ENCODE measurements around the gene STS. TPM values are rescaled to one million over a fixed set of nuclear protein-coding genes. Genes with fewer than 3 reads are reported as not detected.
A peak's percentile ranks its signal among the peaks of the same experiment; 100 is the strongest.

STS gene
- total and polyA plus RNA-seq, 8 donors: 1.1 to 8.7 (median 2.6) TPM

GRCh38 chrX:7139202-7140081, 8.1 kb upstream of the STS start:
- Histone ChIP-seq H3K4me1 (no peaks in the 10 kb centered on the region), H3K27me3 (no peaks in the 10 kb centered on the region), H3K9me3 (no peaks in the 10 kb centered on the region), H3K36me3 (no peaks in the 10 kb centered on the region), H3K4me3 (no peak overlapping the region), H3K27ac (no peak overlapping the region)
- ATAC-seq (peak in 1 of 4 donors; percentile 38), DNase-seq (no peak), FAIRE-seq (no peak)
- intact Hi-C loops (cut with DNase I): no loop called here
- TF ChIP-seq CTCF (IDR thresholded peaks at IDR 0.05): no peak
- WGBS, 2 donors: 79 to 89% methylated on average over 9 of the region's 9 CpGs

- FAIRE-seq: no peak
- Histone ChIP-seq H3K4me3 (no peak overlapping the region), H3K27me3 (no peaks in the 10 kb centered on the region), H3K27ac (no peak overlapping the region), H3K36me3 (no peaks in the 10 kb centered on the region), H3K9me3 (no peaks in the 10 kb centered on the region), H3K4me1 (peaks cover 0 to 22% (median 9%) of the 10 kb centered on the region in 3 donors)
- 100% methylated on average over 1 of the region's 1 CpG for WGBS, 2 donors
- DNase-seq: no peak
- ATAC-seq: no peak
- TF ChIP-seq CTCF (IDR thresholded peaks at IDR 0.05): no peak
- intact Hi-C loops (cut with DNase I): no loop called here
These were observed 4.4 kb upstream of the STS start for GRCh38 chrX:7143076-7143475.

- Histone ChIP-seq H3K27me3 (no peaks in the 10 kb centered on the region), H3K27ac (peak overlapping the region in 2 of 4 donors; percentile 92 to 93), H3K36me3 (no peaks in the 10 kb centered on the region), H3K4me3 (no peak overlapping the region), H3K9me3 (no peaks in the 10 kb centered on the region), H3K4me1 (peaks cover 0 to 22% (median 9%) of the 10 kb centered on the region in 3 donors)
- intact Hi-C loops (cut with DNase I): no loop called here
- TF ChIP-seq CTCF (IDR thresholded peaks at IDR 0.05): no peak
- WGBS, 2 donors: 67 to 69% methylated on average over 8 of the region's 8 CpGs
- FAIRE-seq: no peak
- no peak for DNase-seq
- no peak for ATAC-seq
These were observed 3.5 kb upstream of the STS start for GRCh38 chrX:7143941-7144525.

- TF ChIP-seq CTCF (IDR thresholded peaks at IDR 0.05): no peak
- intact Hi-C loops (cut with DNase I): no loop called here
- Histone ChIP-seq H3K4me1 (peaks cover 0 to 22% (median 9%) of the 10 kb centered on the region in 3 donors), H3K27ac (peak overlapping the region in 3 of 4 donors; percentile 22 to 93 (median 92)), H3K4me3 (no peak overlapping the region), H3K36me3 (no peaks in the 10 kb centered on the region), H3K27me3 (no peaks in the 10 kb centered on the region), H3K9me3 (no peaks in the 10 kb centered on the region)
- FAIRE-seq: peak; percentile 81
- 21 to 32% methylated on average over 3 of the region's 3 CpGs for WGBS, 2 donors
- no peak for DNase-seq
- peak in 3 of 4 donors; percentile 8 to 43 (median 26) for ATAC-seq
These were observed 2.1 kb upstream of the STS start for GRCh38 chrX:7145454-7145853.
